Hematopoietic multipotent progenitor cell treated with erythropoietin and hydrocortisone succinate and interleukin-3 and kit ligand, for 8 days (in vitro differentiated cells): ENCODE measurements around the gene DYNC2H1.

ENCODE experiments used
- DNase-seq: peaks from one replicate; pipeline ENCODE4 v3.0.0-alpha.2; 2015

Gene DYNC2H1, protein sequence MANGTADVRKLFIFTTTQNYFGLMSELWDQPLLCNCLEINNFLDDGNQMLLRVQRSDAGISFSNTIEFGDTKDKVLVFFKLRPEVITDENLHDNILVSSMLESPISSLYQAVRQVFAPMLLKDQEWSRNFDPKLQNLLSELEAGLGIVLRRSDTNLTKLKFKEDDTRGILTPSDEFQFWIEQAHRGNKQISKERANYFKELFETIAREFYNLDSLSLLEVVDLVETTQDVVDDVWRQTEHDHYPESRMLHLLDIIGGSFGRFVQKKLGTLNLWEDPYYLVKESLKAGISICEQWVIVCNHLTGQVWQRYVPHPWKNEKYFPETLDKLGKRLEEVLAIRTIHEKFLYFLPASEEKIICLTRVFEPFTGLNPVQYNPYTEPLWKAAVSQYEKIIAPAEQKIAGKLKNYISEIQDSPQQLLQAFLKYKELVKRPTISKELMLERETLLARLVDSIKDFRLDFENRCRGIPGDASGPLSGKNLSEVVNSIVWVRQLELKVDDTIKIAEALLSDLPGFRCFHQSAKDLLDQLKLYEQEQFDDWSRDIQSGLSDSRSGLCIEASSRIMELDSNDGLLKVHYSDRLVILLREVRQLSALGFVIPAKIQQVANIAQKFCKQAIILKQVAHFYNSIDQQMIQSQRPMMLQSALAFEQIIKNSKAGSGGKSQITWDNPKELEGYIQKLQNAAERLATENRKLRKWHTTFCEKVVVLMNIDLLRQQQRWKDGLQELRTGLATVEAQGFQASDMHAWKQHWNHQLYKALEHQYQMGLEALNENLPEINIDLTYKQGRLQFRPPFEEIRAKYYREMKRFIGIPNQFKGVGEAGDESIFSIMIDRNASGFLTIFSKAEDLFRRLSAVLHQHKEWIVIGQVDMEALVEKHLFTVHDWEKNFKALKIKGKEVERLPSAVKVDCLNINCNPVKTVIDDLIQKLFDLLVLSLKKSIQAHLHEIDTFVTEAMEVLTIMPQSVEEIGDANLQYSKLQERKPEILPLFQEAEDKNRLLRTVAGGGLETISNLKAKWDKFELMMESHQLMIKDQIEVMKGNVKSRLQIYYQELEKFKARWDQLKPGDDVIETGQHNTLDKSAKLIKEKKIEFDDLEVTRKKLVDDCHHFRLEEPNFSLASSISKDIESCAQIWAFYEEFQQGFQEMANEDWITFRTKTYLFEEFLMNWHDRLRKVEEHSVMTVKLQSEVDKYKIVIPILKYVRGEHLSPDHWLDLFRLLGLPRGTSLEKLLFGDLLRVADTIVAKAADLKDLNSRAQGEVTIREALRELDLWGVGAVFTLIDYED (N-terminal part only)

DNA sequence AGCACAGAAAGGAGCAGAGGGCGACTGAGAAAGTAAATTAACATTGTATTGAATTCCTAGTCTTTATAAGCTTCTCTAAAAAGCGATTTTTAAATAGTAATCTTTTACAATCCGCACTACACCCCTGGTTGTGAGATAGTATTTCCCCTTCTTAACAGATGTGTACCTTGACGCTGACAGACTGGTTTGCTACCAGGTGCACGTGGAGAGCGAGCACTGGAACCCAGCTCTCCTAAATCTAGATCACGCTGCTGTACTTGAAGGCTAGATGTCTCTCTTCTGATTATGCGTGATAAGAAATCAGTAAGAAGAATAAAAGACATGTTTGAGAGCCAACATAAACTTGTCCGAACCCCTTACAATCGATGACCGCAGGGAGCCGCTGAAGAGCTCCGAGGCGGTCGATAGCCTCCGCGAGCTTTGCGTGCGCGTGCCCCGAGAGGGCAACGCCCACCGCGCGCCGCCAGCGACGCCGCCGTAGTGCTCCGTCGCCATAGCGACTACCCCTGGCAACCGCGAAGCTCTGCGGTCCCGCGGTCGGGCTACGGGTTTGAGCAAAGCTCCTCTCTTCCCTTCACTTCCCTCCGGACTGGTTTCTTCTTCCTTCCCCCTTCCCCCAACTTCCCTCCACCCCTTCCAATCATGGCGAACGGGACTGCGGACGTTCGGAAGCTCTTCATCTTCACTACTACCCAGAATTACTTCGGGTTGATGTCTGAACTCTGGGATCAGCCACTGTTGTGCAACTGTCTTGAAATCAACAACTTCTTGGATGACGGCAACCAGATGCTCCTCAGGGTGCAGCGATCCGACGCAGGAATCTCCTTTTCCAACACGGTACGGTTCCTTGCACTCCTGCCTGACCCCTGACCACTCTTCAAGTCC is at the start of gene DYNC2H1:
Gene DYNC2H1, plus strand, starts transcription at position 494 of the 885 bp plus-strand sequence. Its CDS starts 149 bp downstream, at position 643.
- DNase-seq: peak; percentile 89

DNA sequence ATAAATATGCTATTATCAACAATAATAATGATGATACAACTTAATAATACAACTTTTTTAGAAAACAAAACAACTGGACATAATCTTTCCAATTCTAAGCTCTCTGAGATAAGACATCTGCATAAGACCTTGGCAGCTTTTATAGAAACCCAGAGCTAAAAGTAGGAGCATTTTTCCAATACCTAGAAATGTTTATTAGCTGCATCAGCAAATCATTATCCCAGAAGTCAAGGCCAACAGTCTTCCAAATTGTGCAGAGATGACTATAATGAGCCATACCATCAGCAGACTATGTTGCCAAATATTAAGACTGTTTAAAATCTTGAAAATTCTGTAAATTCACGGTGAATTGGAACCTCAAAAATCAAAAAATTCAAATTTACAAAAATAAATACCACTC is 47.6 kb upstream of the DYNC2H1 start:
- DNase-seq: no peak

DNA sequence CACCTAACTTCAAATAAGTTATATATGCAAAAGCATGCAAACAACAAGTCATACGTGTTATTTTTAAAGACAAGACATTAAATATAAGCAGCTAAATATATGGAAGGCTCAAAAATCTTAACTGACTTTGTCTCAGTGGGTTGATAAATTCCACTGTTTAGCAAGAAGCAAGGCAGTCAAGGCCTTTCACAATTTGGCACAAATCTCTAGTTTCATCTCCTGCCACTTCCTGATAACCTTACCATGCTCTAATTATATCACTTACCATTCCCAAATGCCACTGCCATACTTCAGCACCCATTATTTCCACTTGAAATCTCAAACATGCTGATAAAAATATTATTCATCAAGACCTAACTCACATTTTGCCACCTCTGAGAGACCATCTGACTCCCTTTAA is 42.1 kb upstream of the DYNC2H1 start:
- no peak for DNase-seq

DNA sequence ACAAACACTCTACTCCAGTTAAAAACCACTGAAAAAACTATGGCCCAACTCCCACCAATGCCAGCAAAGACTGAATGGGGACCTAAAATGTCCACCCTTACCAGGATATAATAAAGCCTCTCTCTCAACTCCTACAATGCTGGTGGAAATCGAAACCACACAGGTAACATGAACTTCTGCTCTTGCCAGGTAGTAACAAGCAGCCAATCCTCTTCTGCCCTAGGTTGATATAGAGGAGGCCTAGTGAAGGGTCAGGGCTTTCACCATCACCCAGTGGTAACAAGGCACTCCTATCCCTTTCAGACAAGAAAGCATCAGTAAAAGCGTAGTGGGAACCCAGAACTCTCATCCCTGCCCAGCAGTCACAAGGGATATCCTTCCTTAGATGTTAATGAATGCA is 39.9 kb upstream of the DYNC2H1 start:
- no peak for DNase-seq

DNA sequence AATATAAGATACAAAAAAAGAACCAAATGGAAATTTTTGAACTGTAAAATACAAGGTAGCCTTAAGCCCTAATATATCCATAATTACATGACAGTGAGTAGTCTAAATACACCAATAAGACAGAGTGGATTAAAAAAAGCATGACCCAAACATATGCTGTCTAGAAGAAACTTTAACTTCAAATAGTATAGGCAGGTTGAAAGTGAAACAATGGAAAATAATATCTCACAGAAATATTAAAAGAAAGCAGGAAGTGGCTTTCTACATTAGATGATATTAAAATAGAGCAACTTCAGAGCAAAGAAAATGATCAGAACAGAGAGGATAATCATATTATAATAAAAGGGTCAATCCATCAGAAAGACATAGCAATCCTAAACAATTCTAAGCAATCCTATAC is 39.1 kb upstream of the DYNC2H1 start:
- no peak for DNase-seq

DNA sequence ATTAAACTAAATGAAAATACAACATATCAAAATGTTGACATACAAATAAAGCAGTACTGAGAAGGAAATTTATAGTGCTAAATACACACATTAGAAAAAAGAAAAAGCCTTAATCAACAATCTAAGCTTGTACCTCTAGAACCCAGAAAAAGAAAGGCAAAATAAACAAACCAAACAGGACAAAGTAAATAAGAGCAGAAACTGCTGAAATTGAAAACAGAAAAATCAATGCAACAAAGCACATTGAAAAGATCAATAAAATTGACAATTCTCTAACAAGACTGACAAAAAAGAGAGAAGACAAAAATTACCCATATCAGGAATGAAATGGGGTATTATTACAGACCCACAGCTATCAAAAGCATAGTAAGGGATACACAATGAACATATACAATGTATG is 38.2 kb upstream of the DYNC2H1 start:
- DNase-seq: no peak

DNA sequence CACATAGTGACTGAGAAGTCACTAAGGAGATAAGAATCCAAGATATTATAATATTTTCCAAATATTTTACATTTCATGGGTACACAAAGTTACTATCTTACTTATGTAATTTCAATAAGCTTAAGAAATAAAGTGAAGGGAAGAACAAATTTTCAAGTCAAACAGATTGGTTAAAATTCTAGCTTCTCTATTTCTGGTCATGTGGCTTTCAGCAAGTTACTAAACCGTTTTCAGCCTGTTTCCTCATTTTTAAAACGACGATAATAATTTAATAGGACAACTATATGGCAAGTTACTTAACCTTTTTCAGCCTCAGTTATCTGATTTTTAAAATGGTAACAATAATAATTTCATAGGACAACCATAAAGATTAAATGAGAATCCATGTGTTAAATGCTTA is 32.9 kb upstream of the DYNC2H1 start:
- DNase-seq: no peak

DNA sequence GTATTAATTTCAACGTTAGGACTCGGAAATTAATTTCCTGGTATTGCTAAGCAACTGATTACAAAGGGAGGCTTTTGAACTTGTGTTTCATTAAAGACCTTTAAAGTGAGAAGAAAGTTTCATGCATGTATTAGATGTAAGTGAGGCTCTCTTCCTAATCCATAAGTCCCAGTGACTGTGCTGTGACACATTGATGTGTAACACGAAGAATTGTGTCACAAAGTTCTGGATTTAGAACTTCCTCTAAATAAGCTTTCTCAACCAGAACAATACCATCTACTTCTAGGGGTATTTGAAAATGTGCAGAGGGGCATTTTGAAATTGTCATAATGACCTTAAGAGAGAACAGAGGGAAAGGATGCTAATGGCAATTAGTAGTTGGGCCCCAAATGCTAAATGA is 31.7 kb upstream of the DYNC2H1 start:
- no peak for DNase-seq

DNA sequence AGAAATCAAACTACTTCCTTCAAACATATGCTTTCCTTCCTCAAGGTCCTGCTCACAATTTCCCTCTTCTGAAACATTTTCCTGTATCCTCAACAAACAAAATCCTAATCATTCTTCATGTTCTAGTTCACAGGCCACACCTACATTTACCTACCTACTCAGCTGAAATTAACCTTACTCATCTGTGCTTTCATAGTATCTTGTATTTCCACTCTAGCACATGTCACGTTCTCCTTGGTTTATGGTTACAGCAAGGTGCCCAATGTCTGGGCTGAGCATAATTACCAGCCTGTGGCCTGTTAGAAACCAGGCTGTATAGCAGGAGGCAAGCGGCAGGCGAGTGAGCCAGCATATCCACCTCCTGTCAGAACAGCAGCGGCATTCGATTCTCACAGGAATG is 30.5 kb upstream of the DYNC2H1 start:
- DNase-seq: no peak

DNA sequence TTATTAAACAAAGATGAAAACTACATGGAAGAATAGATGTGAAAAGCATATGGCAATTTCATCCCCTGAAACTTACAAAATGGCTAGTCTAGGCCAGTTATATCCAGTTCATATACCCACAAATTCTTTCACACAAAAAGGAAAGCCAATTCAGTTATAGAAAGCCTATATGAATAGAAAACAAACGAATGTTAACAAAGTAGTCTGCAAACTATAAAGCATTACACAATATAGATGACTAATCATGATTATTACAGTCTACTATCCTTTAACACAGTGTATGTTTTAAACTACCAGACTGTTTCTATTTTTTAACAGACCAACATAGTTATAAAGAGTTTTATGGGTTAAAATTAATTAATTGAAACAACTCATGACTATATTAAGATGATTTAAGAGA is 29.4 kb upstream of the DYNC2H1 start:
- DNase-seq: no peak

DNA sequence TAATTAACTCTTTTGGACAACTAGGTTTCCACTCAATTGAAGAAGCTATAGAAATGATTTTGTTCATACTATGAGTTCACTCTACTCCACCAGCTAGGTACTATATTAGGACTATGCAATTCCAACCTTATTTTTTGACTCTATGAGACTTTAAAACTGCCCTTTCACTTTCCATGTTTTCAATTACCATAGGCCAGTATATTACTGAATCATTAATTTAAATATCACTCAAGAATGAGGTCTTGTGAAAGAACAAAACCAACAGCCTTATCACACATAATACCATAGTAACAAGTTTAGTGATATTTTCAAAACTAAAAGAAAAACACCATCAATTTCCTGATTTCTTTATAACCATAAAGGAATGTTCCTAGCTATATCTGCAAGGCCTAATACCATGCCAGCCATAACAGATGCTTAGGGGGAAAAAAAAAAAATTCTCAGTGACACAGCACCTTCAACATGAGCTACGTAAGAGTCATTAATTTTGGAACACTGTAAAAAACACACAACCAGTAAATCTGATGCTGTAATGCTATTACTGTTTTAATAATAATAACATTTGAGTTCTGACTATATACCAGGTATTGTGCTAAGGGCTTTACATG is 23.4 kb upstream of the DYNC2H1 start:
- no peak for DNase-seq

DNA sequence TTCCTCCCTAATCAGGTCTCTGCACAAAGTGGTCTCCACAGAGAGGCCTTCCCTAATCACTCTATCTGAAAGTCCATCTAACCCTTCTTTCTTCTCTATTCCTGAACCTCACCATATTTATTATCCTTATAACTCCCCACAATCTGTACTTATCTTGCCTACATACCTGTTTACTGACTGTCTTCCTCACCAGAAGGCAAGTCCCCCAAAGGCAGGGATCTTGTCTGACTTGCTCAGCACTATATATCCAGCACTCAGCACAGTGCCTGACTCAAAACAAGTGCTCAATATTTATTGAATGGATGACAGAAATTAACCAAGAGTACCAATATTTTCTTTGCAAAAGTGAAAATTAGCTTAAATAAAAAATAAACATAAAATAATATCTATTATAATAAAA is 22.8 kb upstream of the DYNC2H1 start:
- DNase-seq: no peak

DNA sequence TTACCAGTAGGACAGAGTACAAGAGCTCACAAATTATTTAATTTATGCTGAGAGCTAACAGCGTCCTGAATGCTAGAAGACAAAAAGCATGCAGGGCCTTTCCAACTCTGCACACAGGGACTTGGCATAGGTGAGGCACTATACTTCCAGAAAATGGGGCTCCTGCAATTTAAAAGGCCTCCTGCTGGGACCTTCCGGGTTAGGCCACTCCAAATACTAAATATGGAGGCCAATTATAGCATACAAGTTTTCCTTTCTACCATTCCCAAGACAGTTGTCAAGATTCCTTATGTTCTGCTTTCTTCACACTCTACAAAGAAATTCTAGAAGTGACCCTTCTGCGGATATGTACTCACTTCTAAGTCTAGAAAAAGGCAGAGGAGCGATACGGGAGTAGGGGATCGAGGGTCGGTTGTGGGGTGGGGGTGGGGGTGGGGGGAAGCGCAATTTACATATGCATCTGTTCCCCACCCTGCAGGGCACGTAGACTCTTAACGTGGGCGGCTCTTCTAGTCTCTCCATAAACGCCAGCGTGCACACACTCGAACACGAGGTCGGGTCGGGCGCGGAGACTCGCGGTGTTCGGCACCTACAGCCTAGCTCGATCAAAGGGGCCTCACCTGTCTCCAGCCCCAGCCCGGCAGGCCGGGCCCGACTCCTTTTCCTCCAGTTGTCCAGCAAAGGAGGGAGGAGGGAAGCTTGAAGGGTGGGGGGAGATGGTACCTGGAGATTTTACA is 18.0 kb upstream of the DYNC2H1 start:
- DNase-seq: peak; percentile 70

DNA sequence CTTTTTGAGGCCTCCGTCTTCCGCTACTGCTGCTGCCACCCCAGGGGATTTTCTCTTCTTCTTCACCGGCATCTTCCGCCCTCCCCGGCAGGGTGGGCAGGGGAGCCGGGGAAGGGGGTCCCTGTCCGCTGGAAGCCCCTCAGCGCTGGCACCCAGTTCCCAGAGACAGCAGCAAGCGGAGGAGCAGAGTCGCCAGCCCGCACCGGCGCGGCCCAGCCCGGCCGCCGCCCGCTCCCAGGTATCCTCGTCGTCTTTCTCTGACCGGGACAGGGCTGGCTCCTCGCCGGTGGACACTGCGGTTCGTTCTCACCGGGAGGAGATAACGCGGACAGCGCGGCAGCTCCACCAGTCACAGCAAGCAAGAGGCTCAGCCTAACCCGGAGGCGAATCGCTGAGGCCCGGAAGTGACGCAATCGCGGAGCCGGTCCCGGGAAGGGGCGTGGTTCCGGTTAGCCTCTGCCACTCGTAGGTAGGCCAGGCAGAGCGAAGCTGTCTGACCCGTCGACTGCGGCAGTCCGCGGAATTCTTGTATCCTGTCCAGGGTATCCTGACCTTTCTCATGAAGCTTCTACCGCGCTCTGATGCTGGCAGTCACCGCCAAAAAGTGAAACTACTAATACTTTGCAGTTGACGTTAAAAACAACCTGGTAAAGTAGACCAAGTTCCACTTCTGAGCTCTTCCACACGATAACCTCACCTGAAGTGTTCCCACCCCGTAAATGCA is 17.3 kb upstream of the DYNC2H1 start, which contains the start of gene DCUN1D5:
Gene DCUN1D5, minus strand, starts transcription at position 360 of the 724 bp plus-strand sequence. Its CDS starts 288 bp downstream, at position 72.
- peak; percentile 94 for DNase-seq

DNA sequence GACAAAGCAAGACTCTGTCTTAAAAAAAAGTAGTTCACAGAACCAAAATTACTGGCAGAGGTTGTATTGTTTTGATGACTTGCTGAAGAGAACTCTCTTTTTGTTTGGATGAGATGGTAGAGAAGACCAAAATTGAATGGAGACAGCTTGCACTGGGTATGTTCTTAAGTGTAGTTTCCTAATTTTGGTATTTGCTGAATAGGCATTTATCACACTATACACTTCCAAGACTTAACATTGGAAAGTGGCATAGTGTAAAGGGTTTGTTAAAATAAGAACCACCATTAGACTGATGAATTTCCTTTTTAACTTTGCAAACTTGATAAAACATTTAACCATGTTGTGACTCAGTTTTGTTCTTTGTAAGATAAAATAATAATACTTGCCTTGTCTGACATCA is 11.9 kb upstream of the DYNC2H1 start:
- DNase-seq: no peak

DNA sequence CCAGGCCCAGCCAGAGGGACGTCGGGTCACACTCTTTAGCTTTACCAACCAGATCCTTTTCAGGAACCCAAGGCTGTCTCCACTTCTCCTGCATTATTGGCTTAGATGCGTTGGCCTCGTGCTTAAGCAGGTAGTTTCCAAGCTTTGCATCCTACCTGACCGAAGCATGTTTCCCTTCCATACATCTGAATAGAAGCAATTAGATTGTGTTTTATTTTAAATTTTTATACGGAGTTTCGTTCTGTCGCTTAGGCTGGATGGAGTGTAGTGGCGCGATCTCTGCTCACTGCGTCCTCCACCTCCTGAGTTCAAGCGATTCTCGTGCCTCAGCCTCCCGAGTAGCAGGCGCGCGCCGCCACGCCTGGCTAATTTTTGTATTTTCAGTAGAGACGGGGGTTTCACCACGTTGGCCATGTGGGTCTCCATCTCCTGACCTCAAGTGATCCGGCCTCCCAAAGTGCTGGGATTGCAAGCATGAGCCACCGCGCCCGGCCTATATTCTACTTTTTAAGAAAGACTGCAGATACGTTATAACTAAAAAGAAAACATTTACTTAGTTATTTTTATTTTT is 677 bp downstream of the DYNC2H1 start:
- no peak for DNase-seq

DNA sequence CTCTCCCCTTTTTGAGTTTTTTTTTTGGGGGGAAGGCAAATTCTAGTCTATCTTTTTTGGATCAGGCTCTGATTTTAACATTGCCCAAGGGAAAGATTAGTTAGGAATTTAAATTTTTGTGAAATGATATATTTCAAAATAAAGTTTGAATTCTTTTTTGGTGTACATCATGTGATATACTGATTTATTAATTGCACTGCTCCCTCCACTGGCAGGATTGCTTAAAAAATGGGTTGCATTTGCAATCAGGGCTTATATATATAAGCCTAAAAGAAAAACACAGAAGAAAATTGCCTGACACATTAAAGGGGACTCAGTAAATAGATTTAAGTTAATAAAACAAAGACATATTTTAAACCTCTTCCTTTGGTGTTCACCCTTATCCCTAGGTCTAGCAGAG is 1.2 kb downstream of the DYNC2H1 start:
- peak; percentile 15 for DNase-seq

DNA sequence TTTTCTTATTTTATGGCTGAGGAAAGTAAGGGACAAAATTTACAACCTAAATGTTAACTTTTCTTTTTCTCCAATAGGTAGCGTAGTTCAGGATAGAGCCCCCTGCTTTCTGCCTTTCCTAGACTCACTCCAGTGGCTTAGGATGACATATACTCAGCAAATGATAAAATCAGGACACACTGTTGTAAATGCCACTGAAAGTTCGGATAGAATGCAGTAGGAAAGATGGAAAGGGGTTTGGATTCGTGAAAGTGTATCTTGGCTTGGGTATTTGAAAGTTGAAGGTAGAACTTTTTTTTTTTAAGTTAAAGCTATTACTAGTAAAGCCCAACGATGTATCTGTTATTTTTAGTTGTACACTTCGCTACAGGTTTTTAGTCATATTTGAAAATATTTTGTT is 2.2 kb downstream of the DYNC2H1 start:
- DNase-seq: no peak

DNA sequence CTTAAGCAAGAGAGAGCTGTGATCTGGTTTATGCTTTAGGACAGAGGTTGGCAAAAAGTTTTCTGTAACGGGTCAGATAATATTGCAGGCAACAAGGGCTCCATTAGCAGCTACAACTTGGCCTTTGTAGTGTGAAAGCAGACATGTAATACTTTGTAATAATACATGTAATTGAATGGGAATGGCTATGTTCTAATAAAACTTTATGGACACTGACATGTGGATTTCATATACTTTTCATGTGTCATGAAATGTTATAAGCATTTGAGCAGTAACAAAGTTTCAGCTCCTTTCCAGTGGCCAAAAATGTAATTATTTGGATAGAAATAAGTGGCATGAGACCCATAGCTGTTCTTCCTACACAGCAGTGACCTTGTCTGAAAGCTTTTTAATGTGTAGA is 3.1 kb downstream of the DYNC2H1 start:
- DNase-seq: no peak

DNA sequence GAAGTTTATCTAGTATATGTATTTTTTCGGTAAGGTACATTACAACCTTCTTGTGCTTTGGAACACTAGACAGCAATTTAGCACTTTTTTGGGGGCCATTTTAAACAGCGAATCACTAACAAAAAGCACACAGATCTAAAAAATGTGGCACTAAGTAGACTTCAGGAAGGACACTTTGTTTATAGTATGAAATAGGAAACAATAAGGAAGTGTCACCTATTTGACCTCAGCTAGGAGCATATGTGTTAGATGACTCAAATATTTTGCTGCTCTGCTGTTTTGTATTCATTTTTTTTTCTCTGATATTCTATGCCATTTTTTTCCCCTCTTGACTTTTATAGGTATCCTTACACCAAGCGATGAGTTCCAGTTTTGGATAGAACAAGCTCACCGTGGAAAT is 5.6 kb downstream of the DYNC2H1 start:
- no peak for DNase-seq
